H9 (cell line): ENCODE data around the gene SNX2. TPM values are rescaled to one million over a fixed set of nuclear protein-coding genes. Genes with fewer than 3 reads are reported as not detected.

Source experiments
- DNase-seq: peaks from one replicate; pipeline ENCODE4 v3.0.0-alpha.2; 2017
- H2AFZ ChIP-seq: one replicate; pipeline ENCODE4 v1.6.1; 2013; ENCODE audit warnings: mild to moderate bottlenecking, low read length, control low read depth, moderate library complexity
- H2AK5ac ChIP-seq: 2 replicates; pipeline ENCODE4 v1.6.1; 2013; ENCODE audit warnings: low read length, control low read depth, mixed read lengths; ENCODE audit not compliant: insufficient read length
- H2BK120ac ChIP-seq: one replicate; pipeline ENCODE4 v1.6.1; 2013; ENCODE audit warnings: low read depth, mild to moderate bottlenecking, low read length, control low read depth, inconsistent platforms; ENCODE audit not compliant: poor library complexity, severe bottlenecking
- H2BK12ac ChIP-seq: 2 replicates; pipeline ENCODE4 v1.6.1; 2013; ENCODE audit warnings: low read length, control low read depth, mixed read lengths, low read depth; ENCODE audit not compliant: insufficient read length
- H2BK15ac ChIP-seq: 2 replicates; pipeline ENCODE4 v1.6.1; 2013; ENCODE audit warnings: low read depth, low read length, control low read depth
- H2BK20ac ChIP-seq: one replicate; pipeline ENCODE4 v1.6.1; 2013; ENCODE audit warnings: low read depth, mild to moderate bottlenecking, low read length, control low read depth, inconsistent platforms; ENCODE audit not compliant: poor library complexity, severe bottlenecking
- H2BK5ac ChIP-seq: 2 replicates; pipeline ENCODE4 v1.6.1; 2013; ENCODE audit warnings: low read length, control low read depth, mixed read lengths; ENCODE audit not compliant: insufficient read length
- H3K14ac ChIP-seq: 2 replicates; pipeline ENCODE4 v1.6.1; 2013; ENCODE audit warnings: low read length, control low read depth; ENCODE audit not compliant: insufficient read depth
- H3K18ac ChIP-seq: 2 replicates; pipeline ENCODE4 v1.6.1; 2013; ENCODE audit warnings: low read depth, mild to moderate bottlenecking, mixed read lengths, low read length, control low read depth; ENCODE audit not compliant: insufficient read length
- H3K23ac ChIP-seq: 2 replicates; pipeline ENCODE4 v1.6.1; 2013; ENCODE audit warnings: low read length, control low read depth, mixed read lengths, low read depth; ENCODE audit not compliant: insufficient read length
- H3K23me2 ChIP-seq: 2 replicates; pipeline ENCODE4 v1.6.1; 2013; ENCODE audit warnings: low read depth, mild to moderate bottlenecking, mixed read lengths, low read length, control low read depth; ENCODE audit not compliant: insufficient read length, poor library complexity, severe bottlenecking
- H3K27ac ChIP-seq: 2 replicates; pipeline ENCODE4 v1.5.1; 2013; ENCODE audit warnings: low read length, control low read depth, mixed read lengths, low read depth; ENCODE audit not compliant: insufficient read length
- H3K27me3 ChIP-seq: 2 replicates; pipeline ENCODE4 v1.6.1; 2013; ENCODE audit warnings: low read length, control low read depth, inconsistent platforms; ENCODE audit not compliant: insufficient read depth
- H3K4ac ChIP-seq: 2 replicates; pipeline ENCODE4 v1.6.1; 2013; ENCODE audit warnings: low read depth, mild to moderate bottlenecking, control low read depth, inconsistent platforms, low read length, moderate library complexity
- H3K4me1 ChIP-seq: 2 replicates; pipeline ENCODE4 v1.6.1; 2013; ENCODE audit warnings: low read length, control low read depth, inconsistent platforms; ENCODE audit not compliant: insufficient read depth
- H3K4me2 ChIP-seq: 2 replicates; pipeline ENCODE4 v1.6.1; 2013; ENCODE audit warnings: low read length, control low read depth, mixed read lengths; ENCODE audit not compliant: insufficient read length, insufficient read depth
- H3K56ac ChIP-seq: 2 replicates; pipeline ENCODE4 v1.6.1; 2013; ENCODE audit warnings: low read depth, mild to moderate bottlenecking, mixed read lengths, low read length, control low read depth; ENCODE audit not compliant: insufficient read length
- H3K79me1 ChIP-seq: 2 replicates; pipeline ENCODE4 v1.6.1; 2013; ENCODE audit warnings: low read depth, mild to moderate bottlenecking, moderate library complexity, low read length, control low read depth, inconsistent platforms; ENCODE audit not compliant: insufficient read depth, poor library complexity, severe bottlenecking
- H3K79me2 ChIP-seq: 2 replicates; pipeline ENCODE4 v1.6.1; 2013; ENCODE audit warnings: low read length, control low read depth, inconsistent platforms; ENCODE audit not compliant: insufficient read depth
- H3K9ac ChIP-seq: 2 replicates; pipeline ENCODE4 v1.6.1; 2013; ENCODE audit warnings: low read length, control low read depth, mixed read lengths; ENCODE audit not compliant: insufficient read length; ENCODE audit errors: extremely low read depth
- H3K9me3 ChIP-seq: one replicate; pipeline ENCODE4 v1.6.1; 2013; ENCODE audit warnings: low read depth, low read length, inconsistent platforms; ENCODE audit not compliant: control insufficient read depth
- H3T11ph ChIP-seq: one replicate; pipeline ENCODE4 v1.6.1; 2013; ENCODE audit warnings: mild to moderate bottlenecking, low read length, control low read depth, inconsistent platforms
- H4K20me1 ChIP-seq: one replicate; pipeline ENCODE4 v1.6.1; 2013; ENCODE audit not compliant: control insufficient read depth, insufficient read length, insufficient read depth
- H4K5ac ChIP-seq: 2 replicates; pipeline ENCODE4 v1.6.1; 2013; ENCODE audit warnings: low read depth, mild to moderate bottlenecking, mixed read lengths, low read length, control low read depth; ENCODE audit not compliant: insufficient read length
- H4K8ac ChIP-seq: replicated peaks from 2 replicates; pipeline ENCODE4 v1.6.1; 2013; ENCODE audit warnings: low read length, control low read depth, mixed read lengths, low read depth; ENCODE audit not compliant: insufficient read length
- H4K91ac ChIP-seq: 2 replicates; pipeline ENCODE4 v1.6.1; 2013; ENCODE audit warnings: low read depth, mild to moderate bottlenecking, moderate library complexity, mixed read lengths, low read length, control low read depth; ENCODE audit not compliant: insufficient read length
- H3K27ac Mint-ChIP-seq, 3 experiments: 2 replicates in 2 of 3; 3 replicates in 1 of 3; pipeline ENCODE4 v1.8.0; 2020 to 2021; ENCODE audit warnings: mixed read lengths in 3 of 3, mild to moderate bottlenecking in 1 of 3, moderate library complexity in 1 of 3
- H3K27me3 Mint-ChIP-seq: 2 replicates; pipeline ENCODE4 v1.8.0; 2021; ENCODE audit warnings: low read depth, mild to moderate bottlenecking, moderate library complexity, mixed read lengths
- H3K36me3 Mint-ChIP-seq, 3 experiments: 2 replicates in 2 of 3; 3 replicates in 1 of 3; pipeline ENCODE4 v1.8.0; 2020 to 2021; ENCODE audit warnings: low read depth in 3 of 3, mixed read lengths in 3 of 3; ENCODE audit not compliant: insufficient read depth in 1 of 3
- H3K4me1 Mint-ChIP-seq, 2 experiments: 2 replicates each; pipeline ENCODE4 v1.8.0; 2020; ENCODE audit warnings: mixed read lengths in 2 of 2
- H3K4me3 Mint-ChIP-seq, 2 experiments: 2 replicates in 1 of 2; 3 replicates in 1 of 2; pipeline ENCODE4 v1.8.0; 2020 to 2021; ENCODE audit warnings: mild to moderate bottlenecking in 2 of 2, mixed read lengths in 2 of 2, moderate library complexity in 1 of 2
- H3K9me3 Mint-ChIP-seq, 2 experiments: 2 replicates in 1 of 2; 3 replicates in 1 of 2; pipeline ENCODE4 v1.8.0; 2020; ENCODE audit warnings: mild to moderate bottlenecking in 2 of 2, mixed read lengths in 2 of 2, moderate library complexity in 1 of 2
- CTCF ChIP-seq: fragments of 200-600 bp; sonication (generic); conservative IDR thresholded peaks from 3 replicates; pipeline ENCODE4 v1.8.0; 2021; ENCODE audit warnings: antibody characterized with exemption, mild to moderate bottlenecking
- WGBS: extraction: QIAGEN DNeasy Blood & Tissue Kit; methylation state at CpG from one replicate; pipeline ENCODE4 v1.1.7; 2013; ENCODE audit warnings: missing lambda C conversion rate, low lambda C conversion rate, mixed read lengths; ENCODE audit not compliant: insufficient read length; ENCODE audit errors: extremely low coverage; 5-methylcytosine and 5-hydroxymethylcytosine counted together
- total RNA-seq: library from RNA; stranded (reverse); gene quantifications from 2 replicates; pipeline ENCODE4 v1.2.1, GENCODE V29; 2021

SNX2 gene
- total RNA-seq, 1 experiment from 2014 or later = 62.6 TPM

- H3K9me3 Mint-ChIP-seq = peaks cover 0 to 3% of the 10 kb centered on the region in 2 experiments; a peak in 2 of 5 replicates
- no peak overlapping the region for H2BK12ac ChIP-seq
- no peak overlapping the region for H3K4ac ChIP-seq
Measured at GRCh38 chr5:122839731-122840130, 64.9 kb downstream of the SNX2 start.

More at GRCh38 chr5:122839731-122840130, 64.9 kb downstream of the SNX2 start:
- Histone ChIP-seq H3K4me1 (peaks cover 5% of the 10 kb centered on the region), H2BK20ac (no peak overlapping the region), H3K79me1 (no peaks in the 10 kb centered on the region), H4K20me1 (no peaks in the 10 kb centered on the region), H4K8ac (no peak overlapping the region), H3K9me3 (no peaks in the 10 kb centered on the region), H2AK5ac (no peak overlapping the region), H2BK15ac (no peak overlapping the region), H3K4me2 (no peak overlapping the region), H3K79me2 (no peaks in the 10 kb centered on the region), H3K27ac (no peak overlapping the region), H2BK5ac (no peak overlapping the region), H3K27me3 (no peaks in the 10 kb centered on the region), H3K23ac (no peak overlapping the region), H3T11ph (no peak overlapping the region), H3K18ac (no peak overlapping the region), H3K14ac (no peak overlapping the region), H4K91ac (no peak overlapping the region), H3K56ac (no peak overlapping the region), H4K5ac (no peak overlapping the region), H2AFZ (no peak overlapping the region), H2BK120ac (no peak overlapping the region), H3K9ac (no peak overlapping the region), H3K23me2 (peaks cover 6% of the 10 kb centered on the region)
- H3K4me1 Mint-ChIP-seq = peaks cover 8 to 9% of the 10 kb centered on the region in 2 experiments
- TF ChIP-seq CTCF = no peak
- no peak overlapping the region; a peak in 1 of 7 replicates for H3K27ac Mint-ChIP-seq
- DNase-seq = no peak
- no peak overlapping the region for H3K4me3 Mint-ChIP-seq
- no CpG with 5 or more reads among the region's 4 CpGs for WGBS
- peaks cover 14% of the 10 kb centered on the region for H3K27me3 Mint-ChIP-seq
- no peaks in the 10 kb centered on the region for H3K36me3 Mint-ChIP-seq
